Thyroid gland (tissue), 4 donors: ENCODE results near the gene MRNIP.
"Not testable (repeated sequence)": the region's sequence is repeated elsewhere in the genome, so short reads cannot be mapped to it uniquely, and the experiment has no call there.

Source experiments
- CTCF ChIP-seq, 6 experiments: fragments of 200-600 bp in 3 of 6; fragments of 450-650 bp in 3 of 6; sonication (generic) in 3 of 6; IDR thresholded peaks; one replicate each; pipeline ENCODE4 v1.5.1; 2016 to 2019; ENCODE audit warnings: antibody characterized with exemption in 6 of 6, mild to moderate bottlenecking in 2 of 6, inconsistent platforms in 1 of 6, moderate library complexity in 1 of 6
- POLR2A ChIP-seq, 2 donors: fragments of 450-650 bp; IDR thresholded peaks; one replicate each; pipeline ENCODE4 v1.6.1; 2017; ENCODE audit warnings: antibody characterized with exemption in 2 of 2, mild to moderate bottlenecking in 2 of 2, moderate library complexity in 1 of 2

GRCh38 chr5:179789278-179789677 lies 69.3 kb downstream of the MRNIP start:
- TF ChIP-seq POLR2A, CTCF (IDR thresholded peaks at IDR 0.05): not testable (repeated sequence)
